SK-N-SH treated with all-trans-retinoic acid at 6 μM for 48 hours (cell line): ENCODE measurements around the gene SMIM29.

Experiments
- ATAC-seq: fragments of 200-7000 bp; cut with Tn5 transposase; 3 replicates; pipeline ENCODE4 v1.9.1; 2020; ENCODE audit warnings: mild to moderate bottlenecking, moderate library complexity
- ARNTL ChIP-seq: fragments of 450-650 bp; formaldehyde crosslinking; IDR thresholded peaks from 2 replicates; pipeline ENCODE4 v1.5.0; 2020; ENCODE audit warnings: low read depth, mild to moderate bottlenecking, moderate library complexity, borderline replicate concordance
- BACH2 ChIP-seq: fragments of 250-450 bp; sonication (Bioruptor Pico); IDR thresholded peaks from 2 replicates; pipeline ENCODE4 v1.9.0; 2021; ENCODE audit warnings: mild to moderate bottlenecking, borderline replicate concordance
- CSDC2 ChIP-seq: fragments of 250-450 bp; sonication (Bioruptor Pico); IDR thresholded peaks from 2 replicates; pipeline ENCODE4 v1.5.0; 2020; ENCODE audit warnings: mild to moderate bottlenecking, moderate library complexity
- ESRRG ChIP-seq: fragments of 250-450 bp; sonication (Bioruptor Pico); IDR thresholded peaks from 2 replicates; pipeline ENCODE4 v1.6.1; 2021; ENCODE audit warnings: mild to moderate bottlenecking
- GLIS3 ChIP-seq: fragments of 250-450 bp; sonication (Bioruptor Pico); IDR thresholded peaks from 2 replicates; pipeline ENCODE4 v1.5.0; 2020; ENCODE audit warnings: mild to moderate bottlenecking, moderate library complexity
- ISL1 ChIP-seq: fragments of 250-450 bp; sonication (Bioruptor Pico); IDR thresholded peaks from 2 replicates; pipeline ENCODE4 v2.1.2; 2022; ENCODE audit warnings: mild to moderate bottlenecking, moderate library complexity
- OSR1 ChIP-seq: fragments of 250-450 bp; sonication (Bioruptor Pico); IDR thresholded peaks from 2 replicates; pipeline ENCODE4 v1.8.0; 2022; ENCODE audit warnings: moderate library complexity, mild to moderate bottlenecking, inconsistent platforms
- PPARA ChIP-seq: fragments of 250-450 bp; sonication (Bioruptor Pico); IDR thresholded peaks from 2 replicates; pipeline ENCODE4 v1.5.0; 2020; ENCODE audit warnings: mild to moderate bottlenecking, borderline replicate concordance
- RARB ChIP-seq: fragments of 250-450 bp; sonication (Bioruptor Pico); IDR thresholded peaks from 2 replicates; pipeline ENCODE4 v1.8.0; 2021; ENCODE audit warnings: mild to moderate bottlenecking, moderate library complexity
- SNAI2 ChIP-seq: fragments of 250-450 bp; sonication (Bioruptor Pico); IDR thresholded peaks from 2 replicates; pipeline ENCODE4 v1.5.0; 2020; ENCODE audit warnings: mild to moderate bottlenecking, moderate library complexity
- TCF4 ChIP-seq: fragments of 250-450 bp; sonication (Bioruptor Pico); IDR thresholded peaks from 2 replicates; pipeline ENCODE4 v1.8.0; 2021; ENCODE audit warnings: mild to moderate bottlenecking, moderate library complexity, borderline replicate concordance
- TOX ChIP-seq: fragments of 250-450 bp; sonication (Bioruptor Pico); IDR thresholded peaks from 2 replicates; pipeline ENCODE4 v1.8.0; 2021; ENCODE audit warnings: mild to moderate bottlenecking, moderate library complexity, borderline replicate concordance
- ZFP30 ChIP-seq: fragments of 450-650 bp; formaldehyde crosslinking; IDR thresholded peaks from 2 replicates; pipeline ENCODE4 v1.5.0; 2022; ENCODE audit warnings: mild to moderate bottlenecking, moderate library complexity
- ZNF565 ChIP-seq: fragments of 450-650 bp; formaldehyde crosslinking; conservative IDR thresholded peaks from 2 replicates; pipeline ENCODE4 v1.5.0; 2020; ENCODE audit warnings: low read depth, mild to moderate bottlenecking, moderate library complexity
- ZNF70 ChIP-seq: fragments of 450-650 bp; formaldehyde crosslinking; IDR thresholded peaks from 2 replicates; pipeline ENCODE4 v1.5.0; 2020; ENCODE audit warnings: mild to moderate bottlenecking, moderate library complexity
- ZNF8 ChIP-seq: fragments of 450-650 bp; formaldehyde crosslinking; IDR thresholded peaks from 2 replicates; pipeline ENCODE4 v1.5.0; 2020; ENCODE audit warnings: mild to moderate bottlenecking, moderate library complexity
- TF ChIP-seq, protein P1 (sequence below): fragments of 250-450 bp; sonication (Bioruptor Pico); IDR thresholded peaks from 2 replicates; pipeline ENCODE4 v1.5.0; 2020; ENCODE audit warnings: mild to moderate bottlenecking, moderate library complexity
- TF ChIP-seq, protein P2 (sequence below): fragments of 250-450 bp; sonication (Bioruptor Pico); IDR thresholded peaks from 2 replicates; pipeline ENCODE4 v1.8.0; 2020; ENCODE audit warnings: mild to moderate bottlenecking, moderate library complexity, borderline replicate concordance
- TF ChIP-seq, protein P3 (sequence below): fragments of 250-450 bp; sonication (Bioruptor Pico); IDR thresholded peaks from 2 replicates; pipeline ENCODE4 v1.8.0; 2021; ENCODE audit warnings: low read depth, mild to moderate bottlenecking, moderate library complexity, borderline replicate concordance
- TF ChIP-seq, protein P4 (sequence below): fragments of 250-450 bp; sonication (Bioruptor Pico); IDR thresholded peaks from 2 replicates; pipeline ENCODE4 v1.5.1; 2020; ENCODE audit warnings: low read depth, mild to moderate bottlenecking, moderate library complexity
- TF ChIP-seq, protein P5 (sequence below): fragments of 250-450 bp; sonication (Bioruptor Pico); IDR thresholded peaks from 2 replicates; pipeline ENCODE4 v1.5.1; 2021; ENCODE audit warnings: mild to moderate bottlenecking, moderate library complexity

SMIM29 gene

DNA sequence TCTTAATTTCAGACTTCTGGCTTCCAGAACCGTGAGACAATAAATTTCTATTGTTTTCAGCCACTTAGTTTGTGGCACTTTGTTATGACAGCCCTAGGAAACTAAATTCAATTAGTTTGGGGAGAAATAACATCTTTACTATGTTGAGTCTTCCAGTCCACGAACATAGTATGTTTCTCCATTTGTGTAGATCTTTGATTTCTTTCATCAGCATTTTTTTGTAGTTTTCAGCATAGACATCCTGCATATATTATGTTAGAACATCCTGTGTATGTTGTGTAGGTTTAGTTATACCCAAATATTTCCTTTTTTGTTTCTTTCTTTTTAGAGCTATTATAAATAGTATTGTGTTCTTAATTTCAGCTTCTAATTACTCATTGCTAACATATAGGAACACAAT lies 30.1 kb downstream of the SMIM29 start:
- ATAC-seq: no peak
- TF ChIP-seq, protein P1, sequence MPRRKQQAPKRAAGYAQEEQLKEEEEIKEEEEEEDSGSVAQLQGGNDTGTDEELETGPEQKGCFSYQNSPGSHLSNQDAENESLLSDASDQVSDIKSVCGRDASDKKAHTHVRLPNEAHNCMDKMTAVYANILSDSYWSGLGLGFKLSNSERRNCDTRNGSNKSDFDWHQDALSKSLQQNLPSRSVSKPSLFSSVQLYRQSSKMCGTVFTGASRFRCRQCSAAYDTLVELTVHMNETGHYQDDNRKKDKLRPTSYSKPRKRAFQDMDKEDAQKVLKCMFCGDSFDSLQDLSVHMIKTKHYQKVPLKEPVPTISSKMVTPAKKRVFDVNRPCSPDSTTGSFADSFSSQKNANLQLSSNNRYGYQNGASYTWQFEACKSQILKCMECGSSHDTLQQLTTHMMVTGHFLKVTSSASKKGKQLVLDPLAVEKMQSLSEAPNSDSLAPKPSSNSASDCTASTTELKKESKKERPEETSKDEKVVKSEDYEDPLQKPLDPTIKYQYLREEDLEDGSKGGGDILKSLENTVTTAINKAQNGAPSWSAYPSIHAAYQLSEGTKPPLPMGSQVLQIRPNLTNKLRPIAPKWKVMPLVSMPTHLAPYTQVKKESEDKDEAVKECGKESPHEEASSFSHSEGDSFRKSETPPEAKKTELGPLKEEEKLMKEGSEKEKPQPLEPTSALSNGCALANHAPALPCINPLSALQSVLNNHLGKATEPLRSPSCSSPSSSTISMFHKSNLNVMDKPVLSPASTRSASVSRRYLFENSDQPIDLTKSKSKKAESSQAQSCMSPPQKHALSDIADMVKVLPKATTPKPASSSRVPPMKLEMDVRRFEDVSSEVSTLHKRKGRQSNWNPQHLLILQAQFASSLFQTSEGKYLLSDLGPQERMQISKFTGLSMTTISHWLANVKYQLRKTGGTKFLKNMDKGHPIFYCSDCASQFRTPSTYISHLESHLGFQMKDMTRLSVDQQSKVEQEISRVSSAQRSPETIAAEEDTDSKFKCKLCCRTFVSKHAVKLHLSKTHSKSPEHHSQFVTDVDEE (CRISPR knock-in tag): no peak
- TF ChIP-seq ZNF70 (CRISPR knock-in tag) (no peak), BACH2 (CRISPR knock-in tag) (no peak), ISL1 (CRISPR knock-in tag) (no peak), ARNTL (CRISPR knock-in tag) (no peak), SNAI2 (CRISPR knock-in tag) (no peak), ESRRG (no peak), ZFP30 (CRISPR knock-in tag) (no peak), CSDC2 (CRISPR knock-in tag) (no peak), OSR1 (CRISPR knock-in tag) (no peak), GLIS3 (CRISPR knock-in tag) (no peak), PPARA (CRISPR knock-in tag) (no peak), RARB (CRISPR knock-in tag) (no peak)
- TF ChIP-seq, protein P2, sequence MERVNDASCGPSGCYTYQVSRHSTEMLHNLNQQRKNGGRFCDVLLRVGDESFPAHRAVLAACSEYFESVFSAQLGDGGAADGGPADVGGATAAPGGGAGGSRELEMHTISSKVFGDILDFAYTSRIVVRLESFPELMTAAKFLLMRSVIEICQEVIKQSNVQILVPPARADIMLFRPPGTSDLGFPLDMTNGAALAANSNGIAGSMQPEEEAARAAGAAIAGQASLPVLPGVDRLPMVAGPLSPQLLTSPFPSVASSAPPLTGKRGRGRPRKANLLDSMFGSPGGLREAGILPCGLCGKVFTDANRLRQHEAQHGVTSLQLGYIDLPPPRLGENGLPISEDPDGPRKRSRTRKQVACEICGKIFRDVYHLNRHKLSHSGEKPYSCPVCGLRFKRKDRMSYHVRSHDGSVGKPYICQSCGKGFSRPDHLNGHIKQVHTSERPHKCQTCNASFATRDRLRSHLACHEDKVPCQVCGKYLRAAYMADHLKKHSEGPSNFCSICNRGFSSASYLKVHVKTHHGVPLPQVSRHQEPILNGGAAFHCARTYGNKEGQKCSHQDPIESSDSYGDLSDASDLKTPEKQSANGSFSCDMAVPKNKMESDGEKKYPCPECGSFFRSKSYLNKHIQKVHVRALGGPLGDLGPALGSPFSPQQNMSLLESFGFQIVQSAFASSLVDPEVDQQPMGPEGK (CRISPR knock-in tag): no peak
- TF ChIP-seq, protein P3, sequence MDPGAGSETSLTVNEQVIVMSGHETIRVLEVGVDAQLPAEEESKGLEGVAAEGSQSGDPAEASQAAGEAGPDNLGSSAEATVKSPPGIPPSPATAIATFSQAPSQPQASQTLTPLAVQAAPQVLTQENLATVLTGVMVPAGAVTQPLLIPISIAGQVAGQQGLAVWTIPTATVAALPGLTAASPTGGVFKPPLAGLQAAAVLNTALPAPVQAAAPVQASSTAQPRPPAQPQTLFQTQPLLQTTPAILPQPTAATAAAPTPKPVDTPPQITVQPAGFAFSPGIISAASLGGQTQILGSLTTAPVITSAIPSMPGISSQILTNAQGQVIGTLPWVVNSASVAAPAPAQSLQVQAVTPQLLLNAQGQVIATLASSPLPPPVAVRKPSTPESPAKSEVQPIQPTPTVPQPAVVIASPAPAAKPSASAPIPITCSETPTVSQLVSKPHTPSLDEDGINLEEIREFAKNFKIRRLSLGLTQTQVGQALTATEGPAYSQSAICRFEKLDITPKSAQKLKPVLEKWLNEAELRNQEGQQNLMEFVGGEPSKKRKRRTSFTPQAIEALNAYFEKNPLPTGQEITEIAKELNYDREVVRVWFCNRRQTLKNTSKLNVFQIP: no peak

DNA sequence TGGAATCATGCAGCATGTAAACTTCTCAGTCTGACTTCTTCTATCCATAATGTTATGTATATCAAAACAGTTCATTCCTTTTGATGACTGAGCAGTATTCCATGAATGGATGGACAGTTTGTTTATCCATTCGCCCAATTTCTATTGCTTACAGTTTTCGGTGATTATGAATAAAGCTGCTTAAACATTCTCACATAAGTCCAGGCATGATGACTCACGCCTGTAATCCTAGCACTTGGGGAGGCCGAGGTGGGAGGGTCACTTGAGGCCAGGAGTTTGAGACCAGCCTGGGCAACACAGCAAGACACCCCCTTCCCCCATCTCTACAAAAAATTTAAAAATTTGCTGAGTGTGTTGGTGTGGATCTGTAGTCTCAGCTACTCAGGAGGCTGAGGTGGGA lies 35.0 kb downstream of the SMIM29 start:
- no peak for TF ChIP-seq BACH2 (CRISPR knock-in tag)
- TF ChIP-seq TOX (CRISPR knock-in tag): no peak
- TF ChIP-seq, protein P4, sequence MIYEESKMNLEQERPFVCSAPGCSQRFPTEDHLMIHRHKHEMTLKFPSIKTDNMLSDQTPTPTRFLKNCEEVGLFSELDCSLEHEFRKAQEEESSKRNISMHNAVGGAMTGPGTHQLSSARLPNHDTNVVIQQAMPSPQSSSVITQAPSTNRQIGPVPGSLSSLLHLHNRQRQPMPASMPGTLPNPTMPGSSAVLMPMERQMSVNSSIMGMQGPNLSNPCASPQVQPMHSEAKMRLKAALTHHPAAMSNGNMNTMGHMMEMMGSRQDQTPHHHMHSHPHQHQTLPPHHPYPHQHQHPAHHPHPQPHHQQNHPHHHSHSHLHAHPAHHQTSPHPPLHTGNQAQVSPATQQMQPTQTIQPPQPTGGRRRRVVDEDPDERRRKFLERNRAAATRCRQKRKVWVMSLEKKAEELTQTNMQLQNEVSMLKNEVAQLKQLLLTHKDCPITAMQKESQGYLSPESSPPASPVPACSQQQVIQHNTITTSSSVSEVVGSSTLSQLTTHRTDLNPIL (CRISPR knock-in tag): no peak
- TF ChIP-seq, protein P5, sequence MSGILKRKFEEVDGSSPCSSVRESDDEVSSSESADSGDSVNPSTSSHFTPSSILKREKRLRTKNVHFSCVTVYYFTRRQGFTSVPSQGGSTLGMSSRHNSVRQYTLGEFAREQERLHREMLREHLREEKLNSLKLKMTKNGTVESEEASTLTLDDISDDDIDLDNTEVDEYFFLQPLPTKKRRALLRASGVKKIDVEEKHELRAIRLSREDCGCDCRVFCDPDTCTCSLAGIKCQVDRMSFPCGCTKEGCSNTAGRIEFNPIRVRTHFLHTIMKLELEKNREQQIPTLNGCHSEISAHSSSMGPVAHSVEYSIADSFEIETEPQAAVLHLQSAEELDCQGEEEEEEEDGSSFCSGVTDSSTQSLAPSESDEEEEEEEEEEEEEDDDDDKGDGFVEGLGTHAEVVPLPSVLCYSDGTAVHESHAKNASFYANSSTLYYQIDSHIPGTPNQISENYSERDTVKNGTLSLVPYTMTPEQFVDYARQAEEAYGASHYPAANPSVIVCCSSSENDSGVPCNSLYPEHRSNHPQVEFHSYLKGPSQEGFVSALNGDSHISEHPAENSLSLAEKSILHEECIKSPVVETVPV (CRISPR knock-in tag): no peak
- TF ChIP-seq ISL1 (CRISPR knock-in tag): no peak
- TF ChIP-seq, protein P2 (CRISPR knock-in tag): no peak
- no peak for TF ChIP-seq ESRRG
- TF ChIP-seq, protein P3: no peak
- TF ChIP-seq ZNF565 (CRISPR knock-in tag): no peak
- no peak for TF ChIP-seq TCF4 (CRISPR knock-in tag)
- TF ChIP-seq OSR1 (CRISPR knock-in tag): no peak
- TF ChIP-seq ZNF8: no peak
- TF ChIP-seq RARB (CRISPR knock-in tag): no peak
- no peak for TF ChIP-seq ARNTL (CRISPR knock-in tag)
- TF ChIP-seq PPARA (CRISPR knock-in tag): no peak
- no peak for TF ChIP-seq ZNF70 (CRISPR knock-in tag)
- TF ChIP-seq ZFP30 (CRISPR knock-in tag): no peak
- TF ChIP-seq CSDC2 (CRISPR knock-in tag): no peak
- no peak for TF ChIP-seq SNAI2 (CRISPR knock-in tag)
- no peak for ATAC-seq
